HepG2 (cell line): Measurements from ENCODE around the gene SLC39A8. TPM values are rescaled to one million over a fixed set of nuclear protein-coding genes. Genes with fewer than 3 reads are reported as not detected.

ENCODE experiments used
- ATAC-seq: fragments of 200-7000 bp; cut with Tn5 transposase; 3 replicates; pipeline ENCODE4 v1.9.1; 2020; ENCODE audit warnings: mild to moderate bottlenecking, moderate library complexity
- BruUV-seq: library from RNA; stranded (reverse); fragments of 400-500 nt; replicated peaks from 2 replicates; lab custom pipeline; 2021; lab: Mats Ljungman, UMichigan
- CTCF ChIA-PET: fragments of 300-600 bp; formaldehyde crosslinking; extraction: SDS; loops from one replicate; lab custom pipeline; 2021; ENCODE audit warnings: low total read pairs, inconsistent platforms, low intra/inter-chr PET ratio; lab: Yijun Ruan, JAX
- POLR2A ChIA-PET: fragments of 350-600 bp; sonication (Branson Sonifier 250); formaldehyde crosslinking; loops from one replicate; lab custom pipeline; 2020; ENCODE audit warnings: antibody characterized with exemption, inconsistent platforms; lab: Yijun Ruan, JAX
- DNase-seq: peaks from one replicate; pipeline ENCODE4 v3.0.0-alpha.2; 2015; ENCODE audit warnings: low spot score
- FAIRE-seq: peaks from 3 replicates; lab custom pipeline; 2011; peaks lifted over from hg19 to GRCh38; lab: Jason Lieb, UNC
- H2AFZ ChIP-seq: one replicate; pipeline ENCODE4 v1.6.1; 2011; ENCODE audit warnings: low read length, inconsistent platforms
- H3K27ac ChIP-seq: fragments of 300-600 bp; 3 replicates; pipeline ENCODE4 v1.8.0; 2011; ENCODE audit warnings: mixed run types, mild to moderate bottlenecking, mixed read lengths, low read length, inconsistent platforms; ENCODE audit not compliant: insufficient read depth; ENCODE audit errors: extremely low read length
- H3K27me3 ChIP-seq, 2 experiments: fragments of 200-600 bp in 1 of 2; 2 replicates in 1 of 2; 3 replicates in 1 of 2; pipeline versions ENCODE4 v1.6.0 to v1.8.0; 2011; ENCODE audit warnings: low read length in 2 of 2, mild to moderate bottlenecking in 2 of 2, moderate library complexity in 2 of 2, inconsistent platforms in 1 of 2; ENCODE audit not compliant: insufficient read depth in 2 of 2, control insufficient read depth in 1 of 2
- H3K36me3 ChIP-seq, 2 experiments: fragments of 200-600 bp in 1 of 2; replicated peaks in 1 of 2; 2 replicates in 1 of 2; 3 replicates in 1 of 2; pipeline versions ENCODE4 v1.5.1 to v1.8.0; 2011; ENCODE audit warnings: low read length in 2 of 2, inconsistent platforms in 1 of 2; ENCODE audit not compliant: insufficient read depth in 2 of 2, control insufficient read depth in 1 of 2
- H3K4me1 ChIP-seq: 2 replicates; pipeline ENCODE4 v1.5.1; 2012; ENCODE audit warnings: low read length, inconsistent platforms; ENCODE audit not compliant: insufficient read depth
- H3K4me2 ChIP-seq: 2 replicates; pipeline ENCODE4 v1.6.0; 2011; ENCODE audit warnings: low read depth, low read length, inconsistent platforms
- H3K4me3 ChIP-seq, 3 experiments: fragments of 200-600 bp in 1 of 3; sonication (generic), shearing (Covaris generic) in 1 of 3; replicated peaks in 1 of 3; 2 replicates each; pipeline ENCODE4 v1.5.1; 2011 to 2016; ENCODE audit warnings: low read length in 3 of 3, inconsistent platforms in 2 of 3, low read depth in 2 of 3, mild to moderate bottlenecking in 2 of 3, control low read depth in 1 of 3, mixed read lengths in 1 of 3; ENCODE audit not compliant: insufficient read depth in 1 of 3
- H3K79me2 ChIP-seq: one replicate; pipeline ENCODE4 v1.6.1; 2011; ENCODE audit warnings: low read length, inconsistent platforms; ENCODE audit not compliant: insufficient read depth
- H3K9ac ChIP-seq: 2 replicates; pipeline ENCODE4 v1.6.0; 2011; ENCODE audit warnings: mild to moderate bottlenecking, low read depth, low read length, inconsistent platforms; ENCODE audit not compliant: insufficient read depth
- H3K9me3 ChIP-seq: 2 replicates; pipeline ENCODE4 v1.5.1; 2012; ENCODE audit warnings: mild to moderate bottlenecking, low read length
- H4K20me1 ChIP-seq: 2 replicates; pipeline ENCODE4 v1.6.0; 2011; ENCODE audit warnings: inconsistent platforms, mild to moderate bottlenecking, low read length, moderate library complexity; ENCODE audit not compliant: insufficient read depth
- CHCHD3 ChIP-seq: sonication (generic); formaldehyde crosslinking; IDR thresholded peaks from 2 replicates; pipeline ENCODE4 v1.8.0; 2022; ENCODE audit warnings: mild to moderate bottlenecking, missing genetic modification reagents, moderate library complexity
- HOXA3 ChIP-seq: sonication (generic); formaldehyde crosslinking; IDR thresholded peaks from 2 replicates; pipeline ENCODE4 v1.5.0; 2020; ENCODE audit warnings: missing genetic modification reagents
- MEIS2 ChIP-seq: sonication (generic); formaldehyde crosslinking; IDR thresholded peaks from 2 replicates; pipeline ENCODE4 v1.9.0; 2021; ENCODE audit warnings: mild to moderate bottlenecking, missing genetic modification reagents
- ZNF496 ChIP-seq: sonication (generic); formaldehyde crosslinking; IDR thresholded peaks from 2 replicates; pipeline ENCODE4 v1.8.1; 2023; ENCODE audit warnings: mild to moderate bottlenecking, moderate library complexity, missing genetic modification reagents; ENCODE audit not compliant: insufficient replicate concordance
- ZNF503 ChIP-seq: sonication (generic); formaldehyde crosslinking; IDR thresholded peaks from 2 replicates; pipeline ENCODE4 v1.4.0; 2020; ENCODE audit warnings: missing genetic modification reagents
- ZSCAN29 ChIP-seq: sonication (generic); formaldehyde crosslinking; conservative IDR thresholded peaks from 2 replicates; pipeline ENCODE4 v1.4.0; 2020; ENCODE audit warnings: mild to moderate bottlenecking, missing genetic modification reagents
- ZSCAN9 ChIP-seq: IDR thresholded peaks from 2 replicates; pipeline ENCODE4 v1.6.1; 2016; ENCODE audit warnings: borderline replicate concordance
- WGBS: methylation state at CpG from one replicate; pipeline ENCODE4 v1.1.6; 2017; ENCODE audit warnings: low lambda C conversion rate; 5-methylcytosine and 5-hydroxymethylcytosine counted together
- in situ Hi-C: cut with HindIII; loops from 2 replicates; pipeline ENCODE4 v1.10.0; 2017; ENCODE audit warnings: low pct_unique_long_range_greater_than_20kb; ENCODE audit not compliant: extremely low pct_ligation_motif_present
- intact Hi-C: fragments of 100-400 bp; cut with micrococcal nuclease; formaldehyde crosslinking; loops from one replicate; pipeline ENCODE4 v1.10.0; 2022; ENCODE audit not compliant: unreplicated experiment
- polyA plus RNA-seq, 8 experiments: library from polyadenylated mRNA; depleted of rRNA in 3 of 8; stranded (reverse) in 7 of 8; unstranded in 1 of 8; fragments of >200 nt; fragmentation: Illumina TruSeq in 4 of 8; extraction: Trizol in 4 of 8; gene quantifications; 2 replicates each; pipeline versions ENCODE4 v1.2.1 to v1.2.3, GENCODE V29; 2011 to 2016; ENCODE audit warnings: low read depth in 4 of 8, missing spikeins in 1 of 8, mixed read lengths in 1 of 8; ENCODE audit not compliant: insufficient read depth in 1 of 8
- total RNA-seq, 5 experiments: library from RNA; depleted of rRNA; stranded (reverse); fragments of >200 nt; fragmentation: Illumina TruSeq; extraction: Trizol; gene quantifications; 2 replicates each; pipeline ENCODE4 v1.2.3, GENCODE V29; 2016; ENCODE audit warnings: low read depth in 1 of 5
- TF ChIP-seq, protein P1 (sequence below): sonication (generic); formaldehyde crosslinking; IDR thresholded peaks from 2 replicates; pipeline ENCODE4 v1.5.1; 2020; ENCODE audit warnings: mild to moderate bottlenecking, missing genetic modification reagents

The SLC39A8 gene
- total and polyA plus RNA-seq, 2 of the 13 experiments (the other 11 are each of a cell fraction or from before 2014, with no cell fraction given): 0.22 to 0.38 TPM

DNA sequence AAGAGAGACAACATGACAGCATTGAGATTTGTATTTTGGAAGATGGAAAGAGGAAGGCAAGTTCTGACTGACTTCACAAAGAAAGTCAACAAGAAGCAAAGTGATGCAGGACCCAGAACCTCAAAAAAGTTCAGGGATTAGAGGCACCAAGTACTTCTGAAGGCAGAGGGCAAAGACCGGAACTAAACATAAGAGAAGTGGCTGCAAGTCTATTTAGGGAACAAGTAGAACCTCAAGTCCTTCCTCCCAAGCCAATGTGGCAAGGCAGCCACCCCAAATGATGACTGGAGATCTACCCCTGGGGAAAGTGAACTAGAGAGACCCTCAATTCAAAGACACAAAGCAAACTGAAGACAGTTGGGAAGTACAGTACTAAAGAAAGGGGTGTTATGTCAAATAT lies 46.6 kb downstream of the SLC39A8 start:
- no peaks in the 10 kb centered on the region for H3K9me3 ChIP-seq
- H3K79me2 ChIP-seq: no peaks in the 10 kb centered on the region
- DNase-seq (no peak), FAIRE-seq (no peak), ATAC-seq (no peak)
- H3K4me1 ChIP-seq: no peaks in the 10 kb centered on the region
- BruUV-seq: no TSS peak
- no peak overlapping the region for H3K4me3 ChIP-seq
- H3K36me3 ChIP-seq: no peaks in the 10 kb centered on the region
- intact Hi-C loops: no loop called here
- ChIA-PET POLR2A (no interaction called here), CTCF (no interaction called here)
- no peak overlapping the region for H3K9ac ChIP-seq
- H3K4me2 ChIP-seq: no peak overlapping the region
- H3K27ac ChIP-seq: no peak overlapping the region
- H3K27me3 ChIP-seq: no peaks in the 10 kb centered on the region
- no peaks in the 10 kb centered on the region for H4K20me1 ChIP-seq
- H2AFZ ChIP-seq: no peak overlapping the region
- WGBS: 53% methylated on average over 1 of the region's 1 CpG
- in situ Hi-C loops: no loop called here
- TF ChIP-seq ZNF503 (CRISPR knock-in tag): no peak
- TF ChIP-seq CHCHD3 (CRISPR knock-in tag): no peak
- TF ChIP-seq, protein P1, sequence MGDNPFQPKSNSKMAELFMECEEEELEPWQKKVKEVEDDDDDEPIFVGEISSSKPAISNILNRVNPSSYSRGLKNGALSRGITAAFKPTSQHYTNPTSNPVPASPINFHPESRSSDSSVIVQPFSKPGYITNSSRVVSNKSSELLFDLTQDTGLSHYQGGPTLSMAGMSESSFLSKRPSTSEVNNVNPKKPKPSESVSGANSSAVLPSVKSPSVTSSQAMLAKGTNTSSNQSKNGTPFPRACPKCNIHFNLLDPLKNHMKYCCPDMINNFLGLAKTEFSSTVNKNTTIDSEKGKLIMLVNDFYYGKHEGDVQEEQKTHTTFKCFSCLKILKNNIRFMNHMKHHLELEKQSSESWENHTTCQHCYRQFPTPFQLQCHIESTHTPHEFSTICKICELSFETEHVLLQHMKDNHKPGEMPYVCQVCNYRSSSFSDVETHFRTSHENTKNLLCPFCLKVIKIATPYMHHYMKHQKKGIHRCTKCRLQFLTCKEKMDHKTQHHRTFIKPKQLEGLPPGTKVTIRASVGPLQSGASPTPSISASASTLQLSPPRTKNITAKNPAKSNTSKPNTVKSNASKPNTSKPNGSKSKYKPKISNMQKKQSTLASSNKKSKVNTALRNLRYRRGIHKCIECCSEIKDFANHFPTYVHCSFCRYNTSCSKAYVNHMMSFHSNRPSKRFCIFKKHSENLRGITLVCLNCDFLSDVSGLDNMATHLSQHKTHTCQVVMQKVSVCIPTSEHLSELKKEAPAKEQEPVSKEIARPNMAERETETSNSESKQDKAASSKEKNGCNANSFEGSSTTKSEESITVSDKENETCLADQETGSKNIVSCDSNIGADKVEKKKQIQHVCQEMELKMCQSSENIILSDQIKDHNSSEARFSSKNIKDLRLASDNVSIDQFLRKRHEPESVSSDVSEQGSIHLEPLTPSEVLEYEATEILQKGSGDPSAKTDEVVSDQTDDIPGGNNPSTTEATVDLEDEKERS (CRISPR knock-in tag): no peak
- no peak for TF ChIP-seq ZSCAN9 (CRISPR knock-in tag)
- TF ChIP-seq MEIS2: no peak
- TF ChIP-seq ZSCAN29: no peak
- TF ChIP-seq HOXA3: no peak
- no peak for TF ChIP-seq ZNF496 (CRISPR knock-in tag)
